Endometrium (tissue), 2 donors: ENCODE data around the gene USP53.
"Not testable (repeated sequence)": the region's sequence is repeated elsewhere in the genome, so short reads cannot be mapped to it uniquely, and the experiment has no call there.

Experiments
- FAIRE-seq: peaks from 2 replicates; lab custom pipeline; 2012; peaks lifted over from hg19 to GRCh38; lab: Jason Lieb, UNC
- donor health status: control.
- donor health status: control.

The USP53 gene

DNA sequence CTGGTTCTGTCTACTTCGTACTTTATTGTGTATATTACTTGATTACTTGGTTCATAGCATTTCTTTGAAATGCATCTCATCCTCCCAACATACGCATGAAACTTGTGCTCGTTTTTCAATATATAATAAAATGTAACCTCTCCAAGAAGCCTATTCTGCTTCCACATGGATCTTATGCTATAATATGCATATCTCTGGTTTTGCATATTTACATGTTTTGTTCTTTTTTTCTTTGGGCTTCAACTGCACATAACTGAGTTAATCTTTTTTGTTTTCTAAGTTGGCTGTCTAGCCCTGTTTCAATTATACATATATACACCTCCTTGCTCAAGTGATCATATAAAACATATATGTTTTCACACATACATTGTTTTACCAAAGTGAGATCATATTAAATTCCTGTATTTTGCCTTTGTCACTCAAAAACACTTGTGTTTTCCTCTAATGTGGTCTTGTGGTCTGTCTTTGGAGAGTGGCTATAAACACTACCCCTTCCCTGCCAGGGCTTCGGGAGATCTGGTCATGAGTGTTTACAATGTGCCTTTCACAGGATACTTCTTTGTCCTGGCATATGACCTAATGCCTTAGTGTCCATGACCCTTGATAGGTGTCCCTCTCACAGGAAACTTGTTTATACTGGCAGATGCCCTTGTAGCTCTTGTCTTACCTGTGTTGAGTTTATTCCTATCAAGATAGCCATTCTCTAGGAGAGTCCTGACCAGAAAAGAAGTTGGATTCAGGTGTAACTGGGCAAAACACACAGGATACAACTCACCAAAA is 17.6 kb downstream of the USP53 start:
- FAIRE-seq, result no peak

DNA sequence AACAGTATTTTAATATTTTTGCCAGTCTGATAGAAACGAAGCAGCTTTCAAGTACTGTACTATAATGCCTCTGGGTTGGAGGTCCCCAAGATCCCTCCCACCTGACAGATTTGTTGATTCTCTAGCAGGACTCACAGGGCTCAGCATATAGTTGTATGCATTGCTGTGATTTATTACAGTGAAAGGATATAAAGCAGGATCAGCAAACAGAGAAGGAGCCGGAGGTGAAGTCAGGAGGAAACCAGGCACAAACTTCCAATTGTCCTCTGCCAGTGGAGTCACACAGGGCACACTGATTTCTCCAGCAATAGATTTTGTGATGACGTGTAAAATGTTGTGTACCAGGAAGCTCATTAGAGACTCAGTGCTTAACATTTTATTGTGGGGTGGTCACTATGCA is 19.0 kb downstream of the USP53 start:
- FAIRE-seq, result no peak

DNA sequence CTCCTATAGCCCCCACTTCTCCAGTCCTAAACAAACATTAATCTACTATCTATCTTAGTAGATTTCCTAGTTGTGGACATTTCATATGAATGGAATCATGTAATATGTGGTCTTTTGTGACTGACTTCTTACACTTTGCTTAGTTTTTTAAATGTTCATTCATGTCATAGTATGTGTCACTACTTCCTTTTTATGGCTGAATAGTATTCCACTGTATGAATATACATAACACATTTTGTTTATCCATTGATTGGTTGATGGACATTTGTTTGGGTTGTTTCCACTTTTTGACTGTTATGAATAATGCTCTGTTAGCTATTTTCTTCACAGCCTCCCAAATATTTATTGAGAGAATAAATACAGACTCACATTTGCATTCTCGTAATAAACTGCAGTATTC is 19.8 kb downstream of the USP53 start:
- no peak for FAIRE-seq

DNA sequence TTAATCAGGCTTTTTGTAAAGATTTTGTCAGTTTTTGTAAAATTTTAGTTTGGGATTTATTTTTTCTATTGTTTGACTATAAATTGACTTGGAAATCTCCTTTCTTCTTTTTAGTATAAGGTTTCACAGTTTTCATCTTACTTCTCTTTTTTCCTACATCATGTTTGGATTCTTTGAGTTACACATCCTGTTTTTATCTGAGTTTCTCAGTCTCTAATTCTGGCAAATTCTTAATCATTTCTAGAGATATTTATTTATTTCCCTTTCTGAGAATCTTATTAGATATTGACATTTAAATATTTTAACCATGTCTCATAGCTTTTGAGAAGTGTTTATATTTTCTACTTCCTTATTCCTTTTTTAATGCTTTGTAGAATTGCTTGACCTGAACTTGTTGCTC is 20.7 kb downstream of the USP53 start:
- FAIRE-seq, result peak; percentile 46

DNA sequence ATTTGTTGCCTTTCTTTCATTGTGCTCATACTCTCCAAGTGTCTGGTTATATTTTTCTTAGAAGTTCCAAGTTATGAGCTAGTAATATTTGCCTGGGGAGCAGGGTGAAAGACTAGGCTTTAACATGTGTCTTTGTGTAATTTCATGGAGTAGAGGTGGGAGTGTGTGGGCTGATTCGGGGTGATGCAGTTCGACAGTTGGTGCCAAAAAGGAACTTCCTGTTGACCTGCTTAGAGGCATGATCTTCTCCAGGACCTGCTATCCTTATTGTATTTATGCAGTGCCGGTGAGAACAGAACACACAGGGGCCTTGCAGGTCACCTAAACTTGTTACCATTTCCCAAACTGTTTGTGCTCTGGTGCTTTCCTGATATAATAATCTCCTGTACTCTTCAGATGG is 21.2 kb downstream of the USP53 start:
- FAIRE-seq, result no peak

DNA sequence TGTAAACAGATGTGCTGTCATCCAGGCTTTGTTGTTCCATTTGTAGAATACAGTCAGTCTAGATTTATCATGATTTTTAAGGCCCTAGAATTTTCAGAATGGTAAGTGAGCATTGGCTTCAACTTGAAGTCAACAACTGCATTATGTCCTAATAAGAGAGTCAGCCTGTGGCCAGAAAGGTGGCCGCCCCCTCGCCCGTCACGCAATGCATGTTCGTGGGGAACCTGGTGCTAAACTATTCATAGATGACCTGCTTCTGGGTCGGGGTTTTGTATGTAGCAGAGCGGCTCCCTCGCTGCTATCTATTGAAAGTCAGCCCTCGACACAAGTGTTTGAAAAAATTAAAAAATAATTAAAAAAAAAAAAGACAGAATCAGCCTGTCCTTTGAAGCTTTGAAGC is 24.7 kb downstream of the USP53 start:
- no peak for FAIRE-seq

DNA sequence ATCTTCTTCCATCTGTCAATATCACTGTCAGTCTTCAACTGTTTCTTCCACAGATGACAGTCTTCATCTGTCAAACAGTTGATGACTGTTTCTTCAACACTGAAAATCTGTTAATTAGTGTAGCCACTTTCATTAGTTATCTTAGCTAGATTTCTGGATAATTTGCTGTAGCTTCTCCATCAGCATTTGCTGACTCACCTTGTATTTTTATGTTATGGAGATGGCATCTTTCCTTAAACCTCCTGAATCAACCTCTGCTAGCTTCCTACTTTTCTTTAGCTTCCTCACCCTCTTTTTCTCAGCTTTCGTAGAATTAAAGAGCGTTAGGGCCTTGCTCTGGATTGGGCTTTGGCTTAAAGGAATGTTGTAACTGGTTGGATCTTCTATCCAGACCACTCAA is 25.1 kb downstream of the USP53 start:
- no peak for FAIRE-seq

DNA sequence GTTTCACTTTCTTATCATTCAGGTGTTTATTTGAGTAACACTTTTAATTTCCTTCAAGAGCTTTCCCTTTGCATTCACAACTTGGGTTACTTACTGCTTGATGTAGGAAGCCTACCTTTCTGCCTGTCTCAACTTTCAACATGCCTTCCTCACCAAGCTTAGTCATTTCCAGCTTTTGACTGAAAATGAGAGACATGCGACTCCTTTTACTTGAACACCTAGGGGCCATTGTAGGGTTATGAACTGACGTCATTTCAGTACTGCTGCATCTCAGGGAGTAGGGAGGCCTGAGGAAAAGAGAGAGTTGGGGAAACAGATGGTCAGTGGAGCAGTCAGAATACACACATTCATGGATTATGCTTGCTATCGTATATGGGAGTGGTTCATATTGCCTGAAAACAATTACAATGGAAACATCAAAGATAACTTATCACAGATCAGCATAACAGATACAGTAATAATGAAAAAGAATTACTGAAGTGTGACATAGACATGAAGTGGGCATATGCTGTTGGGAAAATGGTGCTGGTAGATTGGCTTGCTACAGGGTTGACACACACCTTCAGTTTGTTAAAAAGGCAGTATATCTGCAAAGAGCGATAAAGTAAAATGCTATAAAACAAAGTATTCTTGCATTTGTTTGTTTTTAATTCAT is 25.7 kb downstream of the USP53 start:
- no peak for FAIRE-seq

DNA sequence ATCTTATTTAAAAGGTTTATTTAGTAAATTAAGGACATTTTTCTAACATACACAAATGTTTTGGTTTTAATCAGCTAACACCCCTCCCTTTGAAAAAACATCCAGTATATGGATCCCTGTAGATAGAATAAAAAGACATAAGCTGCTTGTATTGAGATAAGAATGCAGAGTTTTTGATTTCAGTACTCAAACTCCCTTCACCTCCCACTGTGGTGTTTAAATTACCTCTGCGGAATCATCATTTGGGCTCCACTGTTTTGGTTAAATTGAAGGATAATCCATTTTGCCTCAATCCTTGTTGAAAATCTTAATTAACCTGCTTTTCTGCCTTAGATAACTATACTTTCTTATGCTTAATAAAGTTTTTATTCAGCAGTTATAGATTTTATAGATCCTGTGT is 27.6 kb downstream of the USP53 start:
- FAIRE-seq, result no peak

DNA sequence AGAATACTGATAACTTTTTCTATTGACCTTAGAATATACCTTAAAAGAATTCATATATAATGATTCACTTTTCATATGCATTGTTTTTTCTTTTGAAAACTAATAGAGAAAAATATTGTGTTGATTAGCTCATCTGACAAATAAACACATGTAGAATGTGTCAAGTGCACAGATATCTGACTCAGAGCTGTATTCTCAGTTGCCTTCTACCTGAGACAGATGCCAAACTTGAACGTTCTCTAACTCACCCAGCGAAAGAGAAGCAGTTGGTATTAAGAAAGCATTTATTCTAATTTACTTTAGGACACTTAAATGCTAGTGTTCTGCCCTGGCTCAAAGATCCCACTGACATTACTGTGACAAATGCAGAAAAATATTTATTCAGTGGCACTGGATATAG is 28.1 kb downstream of the USP53 start:
- no peak for FAIRE-seq

DNA sequence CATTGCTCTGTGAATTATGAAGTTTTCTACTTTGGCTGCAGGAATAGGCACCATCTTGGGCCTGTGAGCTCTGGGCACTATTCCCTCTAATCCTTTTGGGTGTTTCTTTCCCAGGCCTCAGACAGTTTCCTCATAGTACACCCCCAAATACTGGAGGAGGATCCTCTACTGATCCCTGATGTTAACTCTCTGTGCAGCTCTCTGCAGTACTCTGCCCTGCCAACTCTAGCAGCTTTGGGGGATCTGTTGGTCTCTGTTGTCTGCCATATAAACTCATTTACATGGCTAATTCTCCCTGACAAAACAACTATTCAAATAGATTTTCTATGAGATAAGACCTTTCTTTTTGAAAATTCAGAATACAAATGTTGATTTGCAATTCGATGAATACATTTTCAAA is 29.9 kb downstream of the USP53 start:
- no peak for FAIRE-seq

DNA sequence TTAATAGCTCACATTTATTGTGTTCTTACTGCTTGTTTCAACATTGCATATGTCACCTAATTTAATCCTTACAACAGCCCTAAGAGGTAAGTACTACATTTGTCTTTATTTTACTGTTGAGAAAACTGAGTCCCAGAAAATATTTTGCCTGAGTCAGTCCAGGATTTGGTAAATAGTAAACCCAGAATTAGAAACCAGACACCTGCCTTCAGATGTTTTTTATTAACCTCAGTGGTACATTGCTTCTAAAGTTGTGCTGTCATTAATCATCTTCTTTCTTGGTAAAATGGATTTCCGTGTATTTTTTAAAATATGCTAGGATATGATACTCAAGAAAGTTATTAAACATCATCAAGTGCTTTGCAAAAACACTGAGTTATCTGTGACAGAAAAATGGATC is 31.4 kb downstream of the USP53 start:
- FAIRE-seq, result no peak

DNA sequence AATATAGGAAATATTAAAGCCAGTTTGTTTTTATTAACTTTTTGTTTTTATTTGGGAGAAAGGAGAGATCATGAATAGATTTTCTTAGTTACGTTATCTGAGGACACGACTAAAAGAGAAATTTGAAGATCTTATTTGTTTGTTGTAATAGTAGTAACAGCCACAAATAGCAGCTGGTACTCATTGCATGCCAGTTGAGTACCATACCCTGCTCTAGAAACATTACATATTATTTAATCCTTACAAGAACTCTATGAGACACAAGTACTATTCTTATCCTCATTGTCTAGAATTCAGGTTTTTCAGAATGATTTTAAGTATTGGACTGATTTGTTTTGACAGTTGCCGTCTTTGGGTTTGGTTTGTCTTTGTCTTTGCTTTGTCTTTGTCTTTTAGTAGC is 31.8 kb downstream of the USP53 start:
- FAIRE-seq, result no peak

DNA sequence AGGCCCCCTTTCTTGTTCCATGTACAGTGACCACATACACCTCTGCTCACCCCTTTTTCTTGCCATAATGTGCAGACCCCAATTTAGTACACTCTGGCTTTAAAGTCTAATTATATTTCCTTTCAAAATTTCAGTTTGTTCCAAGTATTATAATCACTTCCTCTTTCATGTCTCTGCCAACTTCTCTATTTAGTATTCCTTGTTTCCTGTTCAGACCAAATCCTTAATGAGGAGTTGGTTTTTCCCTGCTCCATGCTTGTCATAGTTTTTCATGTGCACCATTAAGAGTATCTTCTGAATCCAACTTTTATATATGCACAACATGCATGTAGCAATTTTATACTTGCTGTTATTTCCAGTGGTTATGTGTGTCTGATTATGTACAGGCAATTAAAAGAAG is 32.3 kb downstream of the USP53 start:
- no peak for FAIRE-seq

DNA sequence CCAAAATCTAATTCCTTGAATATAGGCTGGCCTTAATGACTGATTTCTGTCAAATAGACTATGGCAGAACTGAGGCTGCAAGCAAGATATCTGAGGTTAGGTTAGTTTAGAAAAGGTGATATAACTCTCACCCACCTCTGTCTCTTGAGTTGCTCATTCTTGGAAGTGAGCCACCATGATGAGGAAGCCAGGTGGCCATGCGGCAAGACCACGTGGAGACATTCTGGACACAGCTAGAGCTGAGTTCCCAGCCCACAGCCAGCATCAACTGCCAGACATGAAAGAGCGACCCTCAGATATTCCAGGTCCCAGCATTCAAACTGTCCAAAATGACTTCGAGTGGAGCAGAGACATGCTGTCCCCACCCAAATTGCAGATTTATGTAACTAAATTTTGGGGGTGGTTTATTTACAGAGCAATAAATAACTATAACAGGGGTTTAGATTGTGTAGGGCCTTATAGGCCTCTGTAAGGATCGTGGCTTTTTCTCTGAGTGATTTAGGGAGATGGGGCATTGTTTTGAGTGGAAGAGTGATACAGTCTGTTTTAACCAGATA is 33.7 kb downstream of the USP53 start:
- FAIRE-seq, result no peak

DNA sequence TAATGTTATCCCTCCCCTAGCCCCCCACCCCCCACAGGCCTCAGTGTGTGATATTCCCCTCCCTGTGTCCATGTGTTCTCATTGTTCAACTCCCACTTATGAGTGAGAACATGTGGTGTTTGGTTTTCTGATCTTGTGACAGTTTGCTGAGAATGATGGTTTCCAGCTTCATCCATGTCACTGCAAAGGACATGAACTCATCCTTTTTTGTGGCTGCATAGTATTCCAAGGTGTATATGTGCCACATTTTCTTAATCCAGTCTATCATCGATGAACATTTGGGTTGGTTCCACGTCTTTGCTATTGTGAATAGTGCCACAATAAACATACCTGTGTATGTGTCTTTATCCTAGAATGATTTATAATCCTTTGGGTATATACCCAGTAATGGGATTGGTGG is 38.5 kb downstream of the USP53 start:
- FAIRE-seq, result not testable (repeated sequence)

DNA sequence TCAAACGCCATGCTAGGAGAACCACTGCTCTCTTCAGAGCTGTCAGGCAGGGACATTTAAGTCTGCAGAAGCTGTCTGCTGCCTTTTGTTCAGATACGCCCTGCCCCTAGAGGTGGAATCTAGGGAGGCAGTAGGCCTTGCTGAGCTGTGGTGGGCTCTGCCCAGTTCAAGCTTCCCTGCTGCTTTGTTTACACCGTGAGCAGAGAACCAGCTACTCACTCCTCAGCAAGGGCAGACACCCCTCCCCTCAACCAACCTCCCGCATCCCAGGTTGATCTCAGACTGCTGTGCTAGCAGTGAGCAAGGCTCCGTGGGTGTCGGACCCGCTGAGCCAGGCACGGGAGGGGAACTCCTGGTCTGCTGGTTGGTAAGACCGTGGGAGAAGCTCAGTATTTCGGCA is 42.7 kb downstream of the USP53 start:
- FAIRE-seq, result not testable (repeated sequence)

DNA sequence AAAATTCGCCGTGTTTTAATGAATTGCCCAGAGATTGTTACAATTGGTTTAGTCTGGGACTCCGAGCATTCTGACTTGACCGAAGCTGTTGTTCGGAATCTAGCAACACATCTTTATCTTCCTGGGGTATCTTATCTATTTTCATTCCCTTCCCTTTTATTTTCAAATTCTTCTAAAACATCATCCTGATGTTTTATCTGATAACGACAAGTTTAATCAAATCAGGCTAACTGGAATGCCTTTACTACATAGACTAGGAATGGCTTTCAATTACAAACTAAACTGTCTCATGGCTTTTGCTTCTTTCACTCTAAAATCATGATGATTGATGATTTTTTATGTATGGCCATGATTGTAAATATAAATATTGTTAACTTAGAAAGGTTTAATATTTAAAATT is 48.0 kb downstream of the USP53 start:
- FAIRE-seq, result no peak

DNA sequence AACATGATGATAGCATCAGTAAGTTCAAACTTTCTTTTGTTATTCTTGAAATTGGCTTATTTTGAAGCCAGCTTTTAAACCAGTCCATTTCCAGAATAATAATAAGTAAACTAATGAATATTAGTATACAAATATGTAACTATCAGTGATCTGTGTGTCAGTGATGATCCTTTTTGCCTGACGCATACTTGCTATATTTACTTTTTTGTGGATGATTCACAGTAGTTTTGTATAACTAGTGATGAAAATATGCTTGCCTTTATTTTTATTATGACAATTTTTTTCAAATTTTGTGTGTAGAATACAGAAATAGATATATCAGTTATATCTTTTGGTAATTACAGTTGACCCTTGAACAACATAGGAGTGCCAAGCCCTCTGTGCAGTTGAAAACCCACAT is 49.5 kb downstream of the USP53 start:
- FAIRE-seq, result no peak

DNA sequence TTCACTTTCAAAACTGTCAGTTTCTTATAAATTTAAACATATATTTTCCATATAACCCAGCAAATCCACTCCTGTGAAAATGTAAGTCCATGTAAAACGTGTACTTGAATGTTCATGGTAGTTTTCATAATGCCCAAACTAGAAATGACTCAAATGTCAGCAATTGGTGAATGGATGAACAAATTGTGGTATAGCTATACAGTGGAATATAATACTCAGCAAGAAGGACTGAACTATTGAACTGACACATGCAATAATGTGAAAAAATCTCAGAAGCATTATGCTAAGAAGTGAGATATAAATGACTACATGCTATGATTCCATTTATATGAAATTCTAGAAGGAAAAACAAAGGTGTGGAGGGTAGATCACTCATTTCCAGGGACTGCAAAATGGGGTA is 52.2 kb downstream of the USP53 start:
- no peak for FAIRE-seq

DNA sequence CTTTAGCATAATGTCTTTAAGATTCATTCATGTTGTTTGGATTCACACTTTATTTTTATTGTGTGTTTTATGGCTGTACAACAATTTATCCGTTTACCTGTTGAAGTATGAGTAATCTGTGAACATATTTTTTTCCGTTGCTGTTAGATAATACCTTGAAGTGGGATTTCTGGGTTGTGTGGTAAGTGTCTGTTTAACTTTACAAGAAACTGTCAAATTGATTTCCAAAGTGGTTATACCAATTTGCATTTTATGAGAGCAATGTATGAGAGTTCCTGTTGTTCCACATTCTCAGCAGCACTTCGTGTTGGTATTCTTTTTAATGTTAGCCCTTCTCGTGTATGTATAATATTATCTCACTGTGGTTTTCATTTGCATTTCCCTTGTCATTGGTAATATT is 53.6 kb downstream of the USP53 start:
- no peak for FAIRE-seq

DNA sequence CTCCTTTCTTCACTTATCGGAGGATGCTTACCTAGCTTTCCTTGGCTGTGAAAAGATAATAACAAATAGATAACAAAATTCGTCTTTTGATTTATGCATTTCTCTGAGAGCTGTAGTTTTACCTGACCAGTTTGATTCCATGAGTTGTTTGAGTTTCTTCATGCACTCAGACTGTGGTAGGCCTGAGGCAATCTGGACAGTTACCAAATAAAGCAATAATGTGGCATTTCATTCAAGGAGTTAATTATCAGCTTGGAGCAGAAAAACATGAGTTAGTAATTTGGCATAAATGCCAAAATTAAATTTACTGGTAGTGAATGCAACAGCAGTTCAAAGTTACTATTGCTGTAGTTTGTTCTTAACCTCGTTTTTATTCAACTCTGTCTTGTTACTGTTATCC is 56.0 kb downstream of the USP53 start:
- no peak for FAIRE-seq

DNA sequence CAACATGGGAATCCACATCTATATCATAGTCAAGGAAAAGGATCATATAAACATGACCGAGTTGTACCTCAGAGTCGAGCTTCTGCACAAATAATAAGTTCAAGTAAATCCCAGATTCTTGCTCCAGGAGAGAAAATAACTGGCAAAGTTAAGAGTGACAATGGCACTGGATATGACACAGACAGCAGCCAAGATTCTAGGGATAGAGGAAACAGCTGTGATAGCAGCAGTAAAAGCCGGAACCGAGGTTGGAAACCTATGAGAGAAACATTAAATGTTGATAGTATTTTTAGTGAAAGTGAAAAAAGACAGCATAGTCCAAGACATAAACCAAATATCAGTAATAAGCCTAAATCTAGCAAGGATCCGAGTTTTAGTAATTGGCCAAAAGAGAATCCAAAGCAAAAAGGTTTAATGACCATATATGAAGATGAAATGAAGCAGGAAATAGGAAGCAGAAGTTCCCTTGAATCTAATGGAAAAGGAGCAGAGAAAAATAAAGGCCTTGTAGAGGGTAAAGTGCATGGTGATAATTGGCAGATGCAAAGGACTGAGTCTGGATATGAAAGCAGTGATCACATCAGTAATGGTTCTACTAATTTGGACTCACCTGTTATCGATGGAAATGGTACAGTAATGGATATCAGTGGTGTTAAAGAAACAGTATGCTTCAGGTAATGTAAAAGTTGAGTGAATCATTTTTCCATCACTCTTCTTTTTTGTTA is 59.0 kb downstream of the USP53 start:
- FAIRE-seq, result no peak
